Measurements from ENCODE around the gene DDIAS. TPM values are rescaled to one million over a fixed set of nuclear protein-coding genes. Genes with fewer than 3 reads are reported as not detected.

The DDIAS gene
- polyA plus RNA-seq, 1 experiment = 2.9 TPM

- Histone ChIP-seq H3K4me3 (ENCODE audit: low read depth, low read length) (no peak overlapping the region), H3K9me3 (ENCODE audit: control insufficient read depth, insufficient read depth, low read length) (no peaks in the 10 kb centered on the region), H3K27ac (ENCODE audit: low read depth, low read length) (no peak overlapping the region), H3K27me3 (ENCODE audit: control insufficient read depth, insufficient read depth, low read length) (no peaks in the 10 kb centered on the region)
- CTCF ChIA-PET = interaction anchor here (0.6 to 2.0 kb wide), 4 partner anchors 10 to 319 kb away, joined by 3 to 14 read pairs (median 4); no protein-coding TSS in a partner anchor
- DNase-seq (ENCODE audit: low read depth, low spot score) = no peak
- no peak for TF ChIP-seq CTCF (IDR thresholded peaks at IDR 0.05; ENCODE audit: low read depth, low read length)
- POLR2A ChIA-PET = no interaction called here
Observed at GRCh38 chr11:82930734-82931133, 29.2 kb downstream of the DDIAS start.

- no peak for TF ChIP-seq CTCF (IDR thresholded peaks at IDR 0.05; ENCODE audit: low read depth, low read length)
- Histone ChIP-seq H3K27me3 (ENCODE audit: control insufficient read depth, insufficient read depth, low read length) (no peaks in the 10 kb centered on the region), H3K4me3 (ENCODE audit: low read depth, low read length) (no peak overlapping the region), H3K27ac (ENCODE audit: low read depth, low read length) (no peak overlapping the region), H3K9me3 (ENCODE audit: control insufficient read depth, insufficient read depth, low read length) (no peaks in the 10 kb centered on the region)
- ChIA-PET CTCF (interaction anchor here (0.5 to 1.6 kb wide), 4 partner anchors 8 to 78 kb away, joined by 3 to 6 read pairs (median 4); no protein-coding TSS in a partner anchor), POLR2A (no interaction called here)
- no peak for DNase-seq (ENCODE audit: low read depth, low spot score)
Observed at GRCh38 chr11:82932564-82932963, 31.0 kb downstream of the DDIAS start.

- TF ChIP-seq CTCF (IDR thresholded peaks at IDR 0.05; ENCODE audit: low read depth, low read length) = no peak
- DNase-seq (ENCODE audit: low read depth, low spot score) = no peak
- ChIA-PET CTCF (no interaction called here), POLR2A (no interaction called here)
- Histone ChIP-seq H3K4me3 (ENCODE audit: low read depth, low read length) (no peak overlapping the region), H3K9me3 (ENCODE audit: control insufficient read depth, insufficient read depth, low read length) (no peaks in the 10 kb centered on the region), H3K27ac (ENCODE audit: low read depth, low read length) (no peak overlapping the region), H3K27me3 (ENCODE audit: control insufficient read depth, insufficient read depth, low read length) (no peaks in the 10 kb centered on the region)
Observed at GRCh38 chr11:82936261-82936660, 34.7 kb downstream of the DDIAS start.

GRCh38 chr11:82937554-82937953 is 36.0 kb downstream of the DDIAS start:
- no peak for DNase-seq (ENCODE audit: low read depth, low spot score)
- CTCF ChIA-PET = interaction anchor here (1.1 kb wide), 1 partner anchor 10 kb away, joined by 5 read pairs; no protein-coding TSS in a partner anchor
- H3K9me3 ChIP-seq (ENCODE audit: control insufficient read depth, insufficient read depth, low read length) = no peaks in the 10 kb centered on the region
- no peak for TF ChIP-seq CTCF (IDR thresholded peaks at IDR 0.05; ENCODE audit: low read depth, low read length)
- H3K4me3 ChIP-seq (ENCODE audit: low read depth, low read length) = no peak overlapping the region
- H3K27ac ChIP-seq (ENCODE audit: low read depth, low read length) = no peak overlapping the region
- POLR2A ChIA-PET = no interaction called here
- no peaks in the 10 kb centered on the region for H3K27me3 ChIP-seq (ENCODE audit: control insufficient read depth, insufficient read depth, low read length)

- no peak for TF ChIP-seq CTCF (IDR thresholded peaks at IDR 0.05; ENCODE audit: low read depth, low read length)
- Histone ChIP-seq H3K4me3 (ENCODE audit: low read depth, low read length) (no peak overlapping the region), H3K27ac (ENCODE audit: low read depth, low read length) (no peak overlapping the region), H3K9me3 (ENCODE audit: control insufficient read depth, insufficient read depth, low read length) (no peaks in the 10 kb centered on the region), H3K27me3 (ENCODE audit: control insufficient read depth, insufficient read depth, low read length) (no peaks in the 10 kb centered on the region)
- DNase-seq (ENCODE audit: low read depth, low spot score) = no peak
- ChIA-PET CTCF (no interaction called here), POLR2A (no interaction called here)
Observed at GRCh38 chr11:82939456-82939855, 37.9 kb downstream of the DDIAS start.

Data from AG04450 (cell line).